Measurements from ENCODE around the gene GATAD2A.

GATAD2A gene

DNA sequence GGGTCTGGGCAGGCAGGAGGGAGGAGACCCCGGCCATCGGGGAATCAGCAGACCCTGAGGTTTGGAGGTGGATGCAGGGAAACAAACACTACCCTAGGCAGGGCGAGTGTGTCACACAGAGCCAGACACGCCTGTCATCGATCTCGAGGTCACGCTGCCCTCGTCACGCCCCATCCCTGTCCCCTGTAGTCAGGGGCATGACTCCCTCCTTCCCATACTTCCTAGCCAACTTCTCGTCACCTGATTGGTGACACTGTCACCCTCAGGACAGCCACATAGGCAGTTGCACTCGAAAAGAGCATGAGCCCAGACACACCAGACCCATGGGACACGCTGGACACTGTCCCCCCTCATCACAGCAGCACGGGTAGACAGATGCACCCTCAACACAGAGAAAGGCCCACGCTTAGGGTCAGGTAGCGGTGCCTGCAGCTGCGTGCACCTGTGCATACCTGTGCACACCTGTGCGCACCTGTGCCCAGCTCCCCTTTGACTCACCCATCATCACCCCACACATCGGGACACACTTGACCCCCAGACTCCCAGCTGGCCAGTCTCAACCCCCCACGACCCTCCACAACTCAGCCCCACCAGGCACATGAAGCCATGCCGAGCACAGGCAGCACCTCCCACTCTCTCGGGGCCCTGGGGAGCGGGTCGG lies 144.5 kb downstream of the GATAD2A start:
- DNase-seq, result peak; percentile 54

DNA sequence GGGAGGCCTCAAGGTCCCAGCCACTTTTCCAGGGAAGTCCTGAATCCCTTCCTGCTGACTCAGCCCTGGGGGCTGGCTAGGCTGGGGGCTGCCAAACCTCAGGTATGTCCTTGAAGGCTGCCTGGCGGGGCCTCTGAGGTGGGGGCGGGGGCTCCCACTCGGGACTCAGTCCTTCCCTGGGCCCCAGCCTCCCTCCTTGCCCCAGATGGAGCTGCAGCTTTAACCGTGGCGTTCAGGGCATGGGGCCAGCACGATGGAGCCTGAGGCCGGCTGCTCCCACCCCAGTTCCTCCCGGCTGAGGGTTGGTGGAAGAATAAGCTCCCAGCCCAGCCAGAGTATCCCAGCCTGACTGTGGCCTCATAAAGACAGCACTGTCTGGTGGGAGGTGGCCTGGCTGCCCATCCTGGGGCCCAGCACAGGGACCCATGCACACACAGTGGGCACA lies 145.0 kb downstream of the GATAD2A start:
- DNase-seq, result no peak

DNA sequence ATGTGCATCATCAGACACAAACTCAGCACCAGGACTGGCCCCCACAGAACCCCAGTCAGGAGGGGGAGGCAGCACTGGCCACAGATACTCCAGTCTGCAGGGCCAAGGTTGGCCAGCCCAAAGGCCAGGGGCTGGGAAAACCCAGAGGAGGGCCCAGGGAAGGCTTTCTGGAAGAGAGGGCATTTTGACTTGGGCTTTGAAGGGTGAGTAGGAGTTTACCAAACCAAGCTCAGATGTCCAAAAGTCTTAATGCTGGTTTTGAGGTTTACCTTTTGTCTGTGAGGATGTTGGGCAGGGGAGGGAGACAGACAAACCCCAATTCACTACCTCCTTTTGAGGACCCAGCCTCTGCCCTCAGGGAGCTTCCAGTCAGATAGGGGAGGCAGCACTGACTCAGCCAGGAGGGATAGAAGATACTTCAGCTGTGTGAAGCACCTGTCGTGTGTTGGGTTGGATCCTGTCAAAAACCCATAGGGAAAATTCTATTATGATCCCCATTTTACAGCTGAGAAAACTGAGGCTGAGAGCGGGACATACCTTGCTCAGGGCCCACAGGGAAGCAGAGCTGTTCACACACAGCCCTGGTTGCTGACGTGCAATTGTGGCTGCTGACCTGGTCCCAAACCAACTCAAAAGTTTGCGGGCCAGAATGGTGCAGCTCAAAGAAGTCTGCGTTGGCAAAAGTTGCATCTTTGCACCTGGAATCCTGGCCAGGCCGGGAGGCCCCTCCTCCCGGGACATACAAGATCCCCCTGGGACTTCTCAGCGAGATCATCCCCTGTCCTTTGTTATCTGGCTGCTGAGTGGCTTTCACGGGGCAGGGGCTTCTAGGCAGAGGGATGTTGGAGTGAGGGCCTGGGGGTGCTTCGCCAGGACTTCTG lies 145.7 kb downstream of the GATAD2A start:
- no peak for DNase-seq

DNA sequence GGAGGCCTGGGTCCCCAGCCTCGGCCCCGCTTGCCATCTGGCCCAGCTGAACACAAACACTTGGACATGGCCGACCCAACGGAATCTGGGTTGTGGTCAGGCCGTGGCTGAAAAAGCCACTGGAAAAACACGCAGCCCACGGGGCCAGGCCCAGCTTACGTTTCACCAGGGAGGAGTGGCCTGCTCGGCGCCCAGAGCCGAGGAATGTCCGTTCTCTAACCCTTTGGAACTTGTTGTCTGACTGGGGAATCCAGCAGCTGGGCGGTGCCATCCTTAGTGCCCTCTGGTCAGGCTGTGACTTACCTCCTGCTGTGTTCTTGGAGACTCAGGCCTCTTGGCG lies 146.3 kb downstream of the GATAD2A start:
- no peak for DNase-seq

DNA sequence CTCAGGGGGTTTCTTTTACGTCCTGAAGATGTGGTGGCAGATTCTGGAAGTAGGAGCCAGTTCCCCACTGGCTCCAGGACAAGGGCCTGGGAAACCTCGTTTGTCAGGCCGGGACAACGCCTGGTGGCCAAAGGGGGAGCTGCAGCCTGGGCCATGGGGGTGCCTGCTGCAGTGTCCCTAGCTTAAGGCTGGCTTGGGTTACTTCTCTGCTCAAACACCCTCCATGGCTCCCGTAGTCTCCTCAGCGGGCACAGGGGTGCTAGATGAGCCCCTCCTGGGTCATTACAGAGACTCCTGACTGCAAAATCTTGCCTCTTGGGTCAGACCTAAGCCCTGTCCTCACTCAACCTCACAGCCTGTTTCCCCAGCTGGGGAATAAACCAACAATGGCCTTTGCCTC lies 147.3 kb downstream of the GATAD2A start:
- peak; percentile 77 for DNase-seq

DNA sequence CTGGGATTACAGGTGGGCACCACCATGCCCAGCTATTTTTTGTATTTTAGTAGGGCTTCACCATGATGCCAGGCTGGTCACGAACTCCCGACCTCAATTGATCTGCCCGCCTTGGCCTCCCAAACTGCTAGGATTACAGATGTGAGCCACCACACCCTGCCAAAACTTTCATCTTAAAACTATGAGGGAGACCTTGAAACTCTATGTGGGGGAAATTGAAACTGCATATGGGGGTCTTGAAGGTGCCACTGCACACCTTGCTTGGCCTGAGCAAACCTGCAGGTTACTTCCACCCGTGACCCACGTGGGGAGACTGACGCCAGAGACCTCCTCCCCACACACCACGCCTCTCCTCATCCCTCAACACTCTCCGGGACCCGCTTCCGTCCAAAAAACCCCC lies 148.2 kb downstream of the GATAD2A start:
- no peak for DNase-seq

DNA sequence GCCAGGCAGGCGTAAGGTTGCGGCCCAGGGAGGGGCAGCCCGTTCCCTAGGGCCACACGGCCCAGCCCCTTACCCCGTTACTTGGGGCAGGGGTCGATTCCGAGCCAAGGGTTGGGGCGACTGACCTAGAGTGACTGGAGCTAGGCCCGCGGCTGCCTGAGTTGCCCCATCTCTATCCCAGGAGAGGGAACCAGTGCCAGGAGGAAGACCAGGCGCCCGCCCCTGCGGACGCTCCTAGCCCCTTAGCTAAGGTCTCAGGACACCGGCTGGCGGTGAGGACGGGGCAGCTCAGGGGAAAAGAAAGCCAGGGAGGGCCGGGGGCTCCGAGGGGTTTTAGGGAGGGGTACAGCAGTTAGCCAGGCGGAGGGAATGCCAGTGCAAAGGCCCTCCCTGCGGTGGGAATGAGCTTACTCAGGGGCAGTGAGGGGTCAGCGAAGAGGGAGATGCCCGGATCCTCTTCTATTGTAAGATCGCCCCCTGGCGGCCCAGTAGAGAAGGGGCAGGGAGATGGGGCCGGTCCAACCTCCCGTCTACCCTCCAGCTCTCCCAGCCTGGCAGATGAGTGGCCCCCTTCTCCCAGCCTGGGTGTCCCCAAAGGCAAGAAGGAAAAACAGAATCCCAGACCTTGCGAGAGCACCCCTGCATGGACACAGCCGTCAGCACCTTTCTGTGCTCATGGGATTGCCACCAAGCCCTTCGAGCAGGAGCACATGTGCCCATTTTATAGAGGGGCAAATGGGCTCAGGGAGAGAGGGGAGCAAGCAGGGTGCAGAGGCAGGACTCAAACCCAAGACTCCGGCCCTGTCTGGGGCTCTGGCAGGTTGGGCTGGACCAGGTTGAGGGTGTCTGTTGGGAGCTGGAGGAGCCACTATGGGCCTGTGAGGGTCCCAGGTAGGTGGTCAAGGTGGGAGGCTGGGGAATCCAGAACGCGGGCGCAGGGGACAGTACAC lies 148.9 kb downstream of the GATAD2A start:
- peak; percentile 91 for DNase-seq

DNA sequence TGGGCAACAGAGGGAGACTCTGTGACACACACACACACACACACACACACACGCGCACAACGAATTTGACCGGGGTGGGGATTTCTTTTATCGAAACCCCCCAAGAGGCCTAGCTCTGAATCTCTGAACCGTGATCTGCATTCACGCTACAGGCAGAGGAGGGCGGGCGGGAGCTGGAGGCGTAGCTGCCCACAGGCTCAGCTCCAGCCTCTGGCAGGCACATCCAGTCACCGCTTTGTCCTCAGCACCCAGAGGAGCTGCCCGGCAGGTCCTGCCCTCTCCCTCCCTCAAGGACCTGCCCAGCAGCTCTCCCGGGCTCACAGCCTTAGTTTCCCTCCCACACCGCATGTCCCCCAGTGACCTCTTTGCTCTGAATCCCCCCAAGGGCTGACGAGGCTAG lies 152.6 kb downstream of the GATAD2A start:
- no peak for DNase-seq
